ENCODE data around the gene SMNDC1.

DNA sequence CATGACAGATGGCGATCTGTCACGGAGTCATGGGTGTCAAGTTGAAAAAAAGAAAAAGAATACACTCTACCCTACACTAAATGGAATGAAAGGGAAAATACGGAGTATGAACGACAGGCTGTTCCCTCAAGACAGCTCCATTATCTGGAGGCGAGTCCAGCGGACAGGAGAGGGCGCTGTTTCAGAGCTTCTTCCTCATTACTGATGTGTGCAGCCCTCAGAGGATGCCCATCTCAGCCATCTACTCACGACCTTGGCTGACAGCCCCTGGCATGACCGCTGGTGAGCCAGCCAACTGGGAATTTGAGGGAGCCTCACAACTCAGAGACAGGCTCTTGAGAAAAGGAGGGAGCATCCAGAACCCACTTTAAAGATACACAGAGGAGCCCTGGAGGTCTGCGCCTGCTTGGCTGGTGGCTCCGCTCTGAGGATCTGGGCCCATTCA is 49.6 kb upstream of the SMNDC1 start:
- TF ChIP-seq, protein P1, sequence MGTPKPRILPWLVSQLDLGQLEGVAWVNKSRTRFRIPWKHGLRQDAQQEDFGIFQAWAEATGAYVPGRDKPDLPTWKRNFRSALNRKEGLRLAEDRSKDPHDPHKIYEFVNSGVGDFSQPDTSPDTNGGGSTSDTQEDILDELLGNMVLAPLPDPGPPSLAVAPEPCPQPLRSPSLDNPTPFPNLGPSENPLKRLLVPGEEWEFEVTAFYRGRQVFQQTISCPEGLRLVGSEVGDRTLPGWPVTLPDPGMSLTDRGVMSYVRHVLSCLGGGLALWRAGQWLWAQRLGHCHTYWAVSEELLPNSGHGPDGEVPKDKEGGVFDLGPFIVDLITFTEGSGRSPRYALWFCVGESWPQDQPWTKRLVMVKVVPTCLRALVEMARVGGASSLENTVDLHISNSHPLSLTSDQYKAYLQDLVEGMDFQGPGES (IDR thresholded peaks at IDR 0.05): no peak
- TF ChIP-seq SP1 (IDR thresholded peaks at IDR 0.05; ENCODE audit: low read depth, low read length): no peak
